Heart left ventricle (tissue), 16 donors: Measurements from ENCODE around the gene KCNMA1. TPM values are rescaled to one million over a fixed set of nuclear protein-coding genes. Genes with fewer than 3 reads are reported as not detected.

Source experiments
- ATAC-seq, 4 donors: fragments of 200-7000 bp; cut with Tn5 transposase; one replicate each; pipeline ENCODE4 v1.9.1; 2020 to 2022; ENCODE audit warnings: moderate library complexity in 4 of 4, mild to moderate bottlenecking in 3 of 4, moderate number of reproducible peaks in 1 of 4
- DNase-seq, 5 donors: peaks; one replicate each; pipeline ENCODE4 v3.0.0-alpha.2; 2020
- H3K27ac ChIP-seq, 12 donors: fragments of 200-600 bp; sonication (generic) in 4 of 12; one replicate each; pipeline versions ENCODE4 v1.5.0 to v1.8.0; 2016 to 2022; ENCODE audit warnings: mild to moderate bottlenecking in 2 of 12
- H3K27me3 ChIP-seq, 9 donors: fragments of 200-600 bp; sonication (generic) in 2 of 9; one replicate each; pipeline versions ENCODE4 v1.5.1 to v1.8.0; 2016 to 2022; ENCODE audit warnings: mild to moderate bottlenecking in 3 of 9
- H3K36me3 ChIP-seq, 9 donors: fragments of 200-600 bp; sonication (generic) in 2 of 9; one replicate each; pipeline versions ENCODE4 v1.5.0 to v1.8.0; 2018 to 2022; ENCODE audit warnings: mild to moderate bottlenecking in 2 of 9
- H3K4me1 ChIP-seq, 12 donors: fragments of 200-600 bp; sonication (generic) in 4 of 12; one replicate each; pipeline versions ENCODE4 v1.5.0 to v1.8.0; 2016 to 2022; ENCODE audit warnings: mild to moderate bottlenecking in 3 of 12
- H3K4me3 ChIP-seq, 12 donors: fragments of 200-600 bp; sonication (generic) in 4 of 12; one replicate each; pipeline versions ENCODE4 v1.5.0 to v1.8.0; 2017 to 2022; ENCODE audit warnings: mild to moderate bottlenecking in 9 of 12, moderate library complexity in 4 of 12
- H3K9me3 ChIP-seq, 12 donors: fragments of 200-600 bp; sonication (generic) in 4 of 12; one replicate each; pipeline versions ENCODE4 v1.5.0 to v1.8.0; 2016 to 2022; ENCODE audit warnings: mild to moderate bottlenecking in 1 of 12
- CTCF ChIP-seq, 12 donors: fragments of 200-600 bp; sonication (generic) in 4 of 12; IDR thresholded peaks; one replicate each; pipeline versions ENCODE4 v1.5.0 to v1.8.0; 2018 to 2022; ENCODE audit warnings: antibody characterized with exemption in 12 of 12, mild to moderate bottlenecking in 5 of 12
- POLR2A ChIP-seq, 2 donors: fragments of 450-650 bp; IDR thresholded peaks; one replicate each; pipeline ENCODE4 v1.6.1; 2017; ENCODE audit warnings: antibody characterized with exemption in 2 of 2, mild to moderate bottlenecking in 2 of 2, moderate library complexity in 2 of 2
- WGBS, 4 donors: extraction: QIAGEN DNeasy Blood & Tissue Kit in 2 of 4; methylation state at CpG; one replicate each; pipeline versions ENCODE4 v1.1.5 to v1.1.7; 2013 to 2018; 5-methylcytosine and 5-hydroxymethylcytosine counted together
- intact Hi-C, 10 donors: fragments of 100-400 bp; cut with DNase I; formaldehyde crosslinking; loops; one replicate each; pipeline versions ENCODE4 v1.11.1 to v1.14.2; 2022
- polyA plus RNA-seq, 2 donors: library from polyadenylated mRNA; stranded (reverse); fragments of 200-250 nt; gene quantifications; one replicate each; pipeline ENCODE4 v1.2.3, GENCODE V29; 2013
- total RNA-seq, 9 donors: library from RNA; depleted of rRNA in 2 of 9; stranded (reverse); fragments of >200 nt in 2 of 9; fragmentation: NEBNext Ultra II Directional in 3 of 9; extraction: Animal tissue kit (Norgen Biotek cat#: 25700) in 3 of 9; gene quantifications; one replicate each; pipeline versions ENCODE4 v1.1.0 to v1.2.4, GENCODE V29; 2016 to 2023
- donor health status: ischemic (EF 13 %, LVEDD 7.1; RV severe dilation, severe dysfunction).
- donor health status: healthy with polysubstance abuse.
- donor health status: DM: no; HTN: yes; CAD: no.
- donor health status: DM: no; HTN: no; CAD: no.
- donor health status: ischemic (EF 25% LVEDD 6.9; RV normal size, moderate dysfunction).
- donor health status: ischemic (EF 25% LVEDD 5.7; RV mildly dilated, moderate dysfunction).
- donor health status: healthy.
- donor health status: DM: yes; HTN: yes; CAD: no.
- donor health status: ischemic (EF 35%, LVEDD 5.7; RV mildly dilated, moderate dysfunction).
- donor health status: nonischemic (EF 11% LVEDD 7.7; RV severe dilation, severe dysfunction).
- donor health status: DM: yes; HTN: yes; CAD: no.
- donor health status: PGD.
- donor health status: ischemic (EF 29% LVEDD 5.4; RV normal size, mild dysfunction).
- donor health status: nonischemic (EF 23%, LVEDD 6.1; RV moderate dilation, normal function).

The KCNMA1 gene
- total and polyA plus RNA-seq, 11 donors: 0.39 to 8.7 (median 1.7) TPM

- 75 to 94% (median 82%) methylated on average over 3 of the region's 3 CpGs for WGBS, 4 donors
- TF ChIP-seq POLR2A (IDR thresholded peaks at IDR 0.05) (no peak), CTCF (IDR thresholded peaks at IDR 0.05) (no peak)
- peaks cover 0 to 9% (median 0%) of the 10 kb centered on the region in 12 donors for H3K4me1 ChIP-seq
Measured at GRCh38 chr10:77264527-77264926, 373.1 kb downstream of the KCNMA1 start.

GRCh38 chr10:77264107-77264506, 373.5 kb downstream of the KCNMA1 start:
- no peaks in the 10 kb centered on the region for H3K9me3 ChIP-seq
- DNase-seq (no peak), ATAC-seq (no peak)
- peaks cover 0 to 9% (median 0%) of the 10 kb centered on the region in 12 donors for H3K4me1 ChIP-seq
- no peak overlapping the region for H3K27ac ChIP-seq
- H3K4me3 ChIP-seq: no peak overlapping the region
- H3K27me3 ChIP-seq: no peaks in the 10 kb centered on the region
- intact Hi-C loops: no loop called here
- WGBS, 4 donors: 81 to 88% (median 84%) methylated on average over 4 of the region's 4 CpGs
- H3K36me3 ChIP-seq: no peaks in the 10 kb centered on the region
- TF ChIP-seq CTCF (IDR thresholded peaks at IDR 0.05): no peak
- no peak for TF ChIP-seq POLR2A (IDR thresholded peaks at IDR 0.05)

More at GRCh38 chr10:77264527-77264926, 373.1 kb downstream of the KCNMA1 start:
- no peaks in the 10 kb centered on the region for H3K9me3 ChIP-seq
- H3K36me3 ChIP-seq: no peaks in the 10 kb centered on the region
- H3K27me3 ChIP-seq: no peaks in the 10 kb centered on the region
- intact Hi-C loops: no loop called here
- no peak overlapping the region for H3K27ac ChIP-seq
- no peak overlapping the region for H3K4me3 ChIP-seq
- no peak for DNase-seq
- no peak for ATAC-seq

- no peak for TF ChIP-seq POLR2A (IDR thresholded peaks at IDR 0.05)
- TF ChIP-seq CTCF (IDR thresholded peaks at IDR 0.05): no peak
- no peaks in the 10 kb centered on the region for H3K36me3 ChIP-seq
- intact Hi-C loops: loop anchor here in 1 of 10 donors (2.0 kb wide), 1 partner anchor 65 kb away; no protein-coding TSS in a partner anchor
- H3K27ac ChIP-seq: no peak overlapping the region
- H3K4me1 ChIP-seq: peaks cover 0 to 9% (median 0%) of the 10 kb centered on the region in 12 donors
- WGBS, 4 donors: 74 to 84% (median 76%) methylated on average over 4 of the region's 4 CpGs
- H3K27me3 ChIP-seq: no peaks in the 10 kb centered on the region
- no peak overlapping the region for H3K4me3 ChIP-seq
- no peak for ATAC-seq
- no peaks in the 10 kb centered on the region for H3K9me3 ChIP-seq
- no peak for DNase-seq
Measured at GRCh38 chr10:77263700-77264099, 373.9 kb downstream of the KCNMA1 start.

GRCh38 chr10:77261146-77261545, 376.5 kb downstream of the KCNMA1 start:
- no peak overlapping the region for H3K4me3 ChIP-seq
- intact Hi-C loops: no loop called here
- DNase-seq (no peak), ATAC-seq (no peak)
- no peaks in the 10 kb centered on the region for H3K4me1 ChIP-seq
- H3K36me3 ChIP-seq: no peaks in the 10 kb centered on the region
- no peak overlapping the region for H3K27ac ChIP-seq
- H3K27me3 ChIP-seq: no peaks in the 10 kb centered on the region
- no peak for TF ChIP-seq CTCF (IDR thresholded peaks at IDR 0.05)
- TF ChIP-seq POLR2A (IDR thresholded peaks at IDR 0.05): no peak
- no peaks in the 10 kb centered on the region for H3K9me3 ChIP-seq
- 82 to 90% (median 82%) methylated on average over 3 of the region's 3 CpGs for WGBS, 4 donors
